Endometrial microvascular endothelial cells (primary cell): Measurements from ENCODE around the gene POMGNT2. TPM values are rescaled to one million over a fixed set of nuclear protein-coding genes. Genes with fewer than 3 reads are reported as not detected.
"Not testable (repeated sequence)": the region's sequence is repeated elsewhere in the genome, so short reads cannot be mapped to it uniquely, and the experiment has no call there.

Source experiments
- in situ Hi-C: cut with HindIII; loops from 2 replicates; pipeline ENCODE4 v1.10.0; 2017; ENCODE audit warnings: low sequenced_read_pairs, low pct_unique_long_range_greater_than_20kb; ENCODE audit errors: inconsistent ontology term
- total RNA-seq: library from RNA; depleted of rRNA; stranded (reverse); fragments of >200 nt; gene quantifications from one replicate; pipeline ENCODE4 v1.2.3, GENCODE V29; 2015; ENCODE audit errors: inconsistent ontology term

POMGNT2 gene
- total RNA-seq, 1 donor from 2014 or later = 12.2 TPM

GRCh38 chr3:43080726-43081568, 24.9 kb downstream of the POMGNT2 start:
- in situ Hi-C loops = no loop called here

DNA sequence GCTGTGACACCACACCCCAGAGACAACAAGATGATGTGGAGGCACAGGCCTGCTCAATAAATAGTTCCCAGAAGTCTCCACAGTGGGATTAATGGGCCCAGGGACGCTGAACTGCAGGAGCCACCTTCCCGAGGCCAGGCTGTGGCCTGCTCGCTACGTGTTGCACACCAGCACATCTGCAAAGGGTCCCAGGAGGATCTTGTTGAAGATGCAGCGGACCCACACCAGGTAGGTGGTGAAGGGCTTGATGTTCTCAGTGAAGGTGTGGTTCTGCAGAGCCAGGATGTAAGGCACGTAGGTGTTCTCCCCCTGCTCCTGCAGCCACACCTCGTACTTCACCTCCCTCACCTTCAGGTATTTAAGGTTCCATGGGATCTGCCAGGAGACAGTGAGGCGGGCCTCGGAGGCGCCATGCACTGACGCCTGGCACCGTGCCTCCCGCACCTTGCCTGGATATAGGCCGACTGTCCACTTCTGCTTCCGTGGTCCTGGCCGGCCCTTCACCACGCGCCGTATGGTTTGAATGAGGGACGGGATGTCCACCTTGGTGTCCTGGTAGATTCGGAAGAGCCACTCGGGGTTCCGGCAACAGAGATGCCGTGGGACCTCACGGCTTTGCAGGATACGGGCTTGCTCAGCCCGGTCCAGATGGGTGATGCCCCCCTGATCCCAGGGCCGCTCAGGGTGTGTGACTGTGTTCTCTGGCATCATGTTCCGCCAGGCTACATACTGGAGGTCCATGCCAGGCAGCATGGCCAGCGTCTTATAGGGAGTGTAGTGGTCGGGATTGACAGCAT, 26.1 kb downstream of the POMGNT2 start:
- in situ Hi-C loops = no loop called here

- in situ Hi-C loops = no loop called here
These were observed 28.2 kb downstream of the POMGNT2 start for GRCh38 chr3:43077707-43078106.

GRCh38 chr3:43077261-43077660, 28.6 kb downstream of the POMGNT2 start:
- in situ Hi-C loops = no loop called here

- in situ Hi-C loops = no loop called here
These were observed 29.0 kb downstream of the POMGNT2 start for GRCh38 chr3:43076857-43077256.

- in situ Hi-C loops = no loop called here
These were observed 29.8 kb downstream of the POMGNT2 start for GRCh38 chr3:43075904-43076661.

- in situ Hi-C loops = no loop called here
These were observed 30.8 kb downstream of the POMGNT2 start for GRCh38 chr3:43074901-43075689.

DNA sequence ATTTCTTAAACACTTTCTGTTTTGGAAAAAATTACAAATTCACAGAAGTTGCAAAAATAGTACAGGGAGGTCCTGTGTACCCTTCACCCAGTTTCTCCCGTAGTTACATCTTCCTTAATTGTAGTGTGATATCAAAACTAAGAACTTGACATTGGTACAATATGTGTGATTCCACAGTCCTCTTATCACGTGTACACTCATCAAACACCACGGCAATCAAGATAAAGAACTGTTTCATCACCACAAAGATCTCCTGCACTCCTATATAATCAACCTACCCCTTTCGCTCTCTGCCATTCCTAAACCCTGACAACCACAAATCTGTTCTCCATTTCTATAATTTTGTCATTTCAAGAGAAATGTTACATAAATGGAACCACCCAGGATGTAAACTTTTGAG, 31.4 kb downstream of the POMGNT2 start:
- in situ Hi-C loops = no loop called here

GRCh38 chr3:43073836-43074220, 32.1 kb downstream of the POMGNT2 start:
- in situ Hi-C loops = no loop called here

GRCh38 chr3:43073116-43073835, 32.6 kb downstream of the POMGNT2 start:
- in situ Hi-C loops = no loop called here

GRCh38 chr3:43072361-43072760, 33.5 kb downstream of the POMGNT2 start:
- in situ Hi-C loops = no loop called here

- in situ Hi-C loops = no loop called here
These were observed 34.5 kb downstream of the POMGNT2 start for GRCh38 chr3:43071313-43071893.

DNA sequence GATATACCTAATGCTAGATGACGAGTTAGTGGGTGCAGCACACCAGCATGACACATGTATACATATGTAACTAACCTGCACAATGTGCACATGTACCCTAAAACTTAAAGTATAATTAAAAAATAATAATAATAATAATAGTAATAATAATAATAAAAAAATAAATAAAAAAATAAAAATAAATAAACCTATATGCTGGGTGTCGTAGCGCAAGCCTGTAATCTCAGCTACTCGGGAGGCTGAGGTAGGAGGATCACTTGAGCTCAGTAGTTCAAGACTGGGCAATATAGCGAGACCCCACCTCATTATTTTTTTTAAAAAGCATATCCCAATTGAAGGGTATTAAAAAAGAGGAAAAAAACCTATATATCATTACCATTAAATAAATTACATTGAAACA, 35.2 kb downstream of the POMGNT2 start:
- in situ Hi-C loops = not testable (repeated sequence)

GRCh38 chr3:43063114-43063513, 42.8 kb downstream of the POMGNT2 start:
- in situ Hi-C loops = no loop called here

GRCh38 chr3:43062564-43063040, 43.3 kb downstream of the POMGNT2 start:
- in situ Hi-C loops = no loop called here

DNA sequence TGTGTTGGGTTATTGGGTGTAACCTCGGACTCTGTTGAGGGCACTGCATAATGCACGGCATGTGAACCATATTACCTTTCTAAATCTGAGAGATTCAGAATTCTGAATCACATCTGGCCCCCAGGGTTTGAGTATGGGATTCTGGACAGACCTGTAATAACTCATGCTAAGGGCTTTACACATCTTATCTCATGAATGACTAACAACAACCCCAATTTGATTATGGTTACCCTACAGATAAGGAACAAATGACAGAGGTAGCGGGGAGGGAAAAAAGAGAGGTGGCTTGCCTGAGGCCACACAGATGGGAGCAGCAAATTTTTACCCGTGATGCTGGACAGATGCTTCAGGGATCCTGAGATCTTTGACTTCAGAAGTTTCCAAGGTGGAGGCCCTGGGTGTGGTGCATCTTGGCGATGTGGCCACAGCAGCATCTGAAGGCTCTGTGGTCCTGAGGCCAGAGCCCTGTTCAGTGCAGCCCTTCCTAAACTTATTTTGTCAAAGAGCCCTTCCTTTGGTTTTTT, 43.8 kb downstream of the POMGNT2 start:
- in situ Hi-C loops = no loop called here

DNA sequence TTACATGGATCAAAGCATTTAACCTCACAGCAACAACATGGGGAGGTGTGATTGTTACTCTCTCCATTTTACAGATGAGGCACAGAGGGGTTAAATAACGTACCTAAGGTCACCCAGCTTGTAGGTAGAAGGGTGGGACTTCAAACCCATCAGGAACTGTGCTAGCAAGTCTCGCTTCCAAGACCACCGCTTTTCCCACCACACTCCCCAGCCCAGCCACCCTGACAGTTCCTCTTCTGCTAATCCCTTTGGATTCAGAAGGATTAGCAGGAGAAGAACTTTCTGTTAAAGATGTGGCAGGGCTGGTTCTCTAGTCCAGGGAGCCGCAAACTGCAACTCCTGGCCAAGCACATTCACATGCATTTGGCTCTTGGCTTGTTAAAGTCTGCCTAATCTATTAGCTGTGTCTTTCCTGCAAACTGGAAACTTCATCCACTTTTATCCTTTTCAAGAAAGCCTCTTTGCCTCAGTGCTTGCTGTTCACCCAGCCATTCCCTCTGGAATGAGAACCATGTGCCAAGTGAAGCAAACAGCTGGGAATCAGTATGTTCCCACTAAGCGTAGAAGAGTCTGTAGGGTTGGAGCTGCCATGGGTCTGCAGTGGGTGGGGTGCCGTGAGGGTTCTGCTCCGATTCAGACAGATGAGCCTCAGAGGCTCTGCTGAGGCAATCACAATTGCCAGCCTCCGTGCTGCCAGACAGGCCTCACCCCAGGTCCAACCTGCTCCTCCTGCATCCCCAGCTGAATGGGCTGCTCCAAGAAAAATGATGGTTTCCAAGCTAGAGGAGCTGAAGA, 44.6 kb downstream of the POMGNT2 start:
- in situ Hi-C loops = no loop called here
